Right cardiac atrium (tissue), 5 donors: Measurements from ENCODE around the gene WIPF1. TPM values are rescaled to one million over a fixed set of nuclear protein-coding genes. Genes with fewer than 3 reads are reported as not detected.
A peak's percentile ranks its signal among the peaks of the same experiment; 100 is the strongest.

ENCODE experiments used
- ATAC-seq, 2 donors: fragments of 200-7000 bp; cut with Tn5 transposase; one replicate each; pipeline versions ENCODE4 v1.8.0 to v1.9.1; 2020; ENCODE audit warnings: moderate library complexity in 2 of 2, mild to moderate bottlenecking in 1 of 2
- DNase-seq, 3 donors: peaks; one replicate each; pipeline ENCODE4 v3.0.0-alpha.2; 2020
- H3K27ac ChIP-seq: one replicate; pipeline ENCODE4 v1.5.1; 2013; ENCODE audit warnings: mild to moderate bottlenecking, low read length, control low read depth, moderate library complexity
- H3K27me3 ChIP-seq: one replicate; pipeline ENCODE4 v1.6.1; 2013; ENCODE audit not compliant: control insufficient read depth, insufficient read depth
- H3K4me1 ChIP-seq: one replicate; pipeline ENCODE4 v1.6.1; 2013; ENCODE audit warnings: low read length; ENCODE audit not compliant: control insufficient read depth, insufficient read depth
- H3K4me3 ChIP-seq: one replicate; pipeline ENCODE4 v1.5.1; 2013; ENCODE audit warnings: low read length, control low read depth
- H3K9me3 ChIP-seq: one replicate; pipeline ENCODE4 v1.6.1; 2013; ENCODE audit warnings: low read length; ENCODE audit not compliant: control insufficient read depth
- WGBS: extraction: QIAGEN DNeasy Blood & Tissue Kit; methylation state at CpG from one replicate; pipeline ENCODE4 v1.1.7; 2013; 5-methylcytosine and 5-hydroxymethylcytosine counted together
- intact Hi-C, 4 donors: fragments of 100-400 bp; cut with DNase I; formaldehyde crosslinking; loops; one replicate each; pipeline versions ENCODE4 v1.11.0 to v1.14.0; 2022 to 2023
- polyA plus RNA-seq: library from polyadenylated mRNA; stranded (reverse); fragments of 200-250 nt; gene quantifications from one replicate; pipeline ENCODE4 v1.2.3, GENCODE V29; 2013
- total RNA-seq, 4 donors: library from RNA; stranded (reverse); fragmentation: NEBNext Ultra II Directional; extraction: Animal tissue kit (Norgen Biotek cat#: 25700); gene quantifications; one replicate each; pipeline ENCODE4 v1.2.1, GENCODE V29; 2021
- donor health status: healthy with polysubstance abuse.
- donor health status: DM: no; HTN: yes; CAD: no.
- donor health status: DM: no; HTN: no; CAD: no.
- donor health status: DM: no; HTN: yes; CAD: no; lungs with severe emphysema.
- donor health status: DM: yes; HTN: yes; CAD: no.

The WIPF1 gene
- total and polyA plus RNA-seq, 5 donors: 12.2 to 30.0 (median 26.6) TPM

GRCh38 chr2:174608866-174609214, 11.2 kb upstream of the WIPF1 start:
- H3K4me3 ChIP-seq: no peak overlapping the region
- peaks cover 6% of the 10 kb centered on the region for H3K4me1 ChIP-seq
- DNase-seq: no peak
- H3K27ac ChIP-seq: no peak overlapping the region
- H3K9me3 ChIP-seq: no peaks in the 10 kb centered on the region
- intact Hi-C loops: loop anchor here in 2 of 4 donors (10.0 kb wide), 2 partner anchors 76 to 144 kb away; no protein-coding TSS in a partner anchor
- ATAC-seq: no peak
- no peaks in the 10 kb centered on the region for H3K27me3 ChIP-seq

GRCh38 chr2:174607989-174608865, 10.6 kb upstream of the WIPF1 start:
- ATAC-seq (no peak), DNase-seq (no peak)
- no peak overlapping the region for H3K27ac ChIP-seq
- no peaks in the 10 kb centered on the region for H3K27me3 ChIP-seq
- WGBS: 66% methylated on average over 5 of the region's 5 CpGs
- H3K4me3 ChIP-seq: no peak overlapping the region
- H3K4me1 ChIP-seq: peaks cover 4% of the 10 kb centered on the region
- no peaks in the 10 kb centered on the region for H3K9me3 ChIP-seq
- intact Hi-C loops: loop anchor here in 2 of 4 donors (10.0 kb wide), 2 partner anchors 77 to 143 kb away; no protein-coding TSS in a partner anchor

GRCh38 chr2:174607584-174607983, 10.0 kb upstream of the WIPF1 start:
- ATAC-seq: no peak
- Histone ChIP-seq H3K27me3 (no peaks in the 10 kb centered on the region), H3K9me3 (no peaks in the 10 kb centered on the region), H3K4me3 (no peak overlapping the region), H3K27ac (no peak overlapping the region), H3K4me1 (peaks cover 6% of the 10 kb centered on the region)
- intact Hi-C loops: loop anchor here in 2 of 4 donors (10.0 kb wide), 2 partner anchors 77 to 143 kb away; no protein-coding TSS in a partner anchor
- DNase-seq: no peak
- 53% methylated on average over 3 of the region's 3 CpGs for WGBS

- Histone ChIP-seq H3K9me3 (no peaks in the 10 kb centered on the region), H3K4me3 (no peak overlapping the region), H3K4me1 (peaks cover 6% of the 10 kb centered on the region), H3K27me3 (no peaks in the 10 kb centered on the region), H3K27ac (no peak overlapping the region)
- intact Hi-C loops: loop anchor here in 2 of 4 donors (10.0 kb wide), 2 partner anchors 78 to 142 kb away; no protein-coding TSS in a partner anchor
- DNase-seq: no peak
- 46% methylated on average over 3 of the region's 3 CpGs for WGBS
- peak in 1 of 2 donors; percentile 38 for ATAC-seq
Measured at GRCh38 chr2:174606336-174606735, 8.7 kb upstream of the WIPF1 start.

- no peak overlapping the region for H3K4me3 ChIP-seq
- DNase-seq: no peak
- no peaks in the 10 kb centered on the region for H3K9me3 ChIP-seq
- intact Hi-C loops: loop anchor here in 2 of 4 donors (10.0 kb wide), 2 partner anchors 79 to 141 kb away; no protein-coding TSS in a partner anchor
- no peak overlapping the region for H3K27ac ChIP-seq
- H3K27me3 ChIP-seq: no peaks in the 10 kb centered on the region
- H3K4me1 ChIP-seq: peaks cover 4% of the 10 kb centered on the region
- ATAC-seq: no peak
Measured at GRCh38 chr2:174605687-174606086, 8.1 kb upstream of the WIPF1 start.

- Histone ChIP-seq H3K4me3 (no peak overlapping the region), H3K4me1 (peaks cover 2% of the 10 kb centered on the region), H3K9me3 (no peaks in the 10 kb centered on the region), H3K27ac (no peak overlapping the region), H3K27me3 (no peaks in the 10 kb centered on the region)
- ATAC-seq: peak; percentile 89 to 90
- DNase-seq: peak; percentile 47 to 80 (median 60)
- intact Hi-C loops: loop anchor here in 3 of 4 donors (5.0 to 10.0 kb wide), 3 partner anchors 82 to 141 kb away; no protein-coding TSS in a partner anchor
- 20% methylated on average over 3 of the region's 3 CpGs for WGBS
Measured at GRCh38 chr2:174603280-174603679, 5.7 kb upstream of the WIPF1 start.

- Histone ChIP-seq H3K27ac (no peak overlapping the region), H3K9me3 (no peaks in the 10 kb centered on the region), H3K27me3 (no peaks in the 10 kb centered on the region), H3K4me3 (no peak overlapping the region), H3K4me1 (peaks cover 2% of the 10 kb centered on the region)
- DNase-seq: no peak
- WGBS: 76% methylated on average over 3 of the region's 3 CpGs
- no peak for ATAC-seq
- intact Hi-C loops: loop anchor here in 3 of 4 donors (5.0 to 10.0 kb wide), 3 partner anchors 82 to 140 kb away; no protein-coding TSS in a partner anchor
Measured at GRCh38 chr2:174602745-174603144, 5.1 kb upstream of the WIPF1 start.

- intact Hi-C loops: loop anchor here in 3 of 4 donors (5.0 to 10.0 kb wide), 3 partner anchors 84 to 138 kb away; no protein-coding TSS in a partner anchor
- ATAC-seq (no peak), DNase-seq (no peak)
Measured at GRCh38 chr2:174600349-174600748, 2.7 kb upstream of the WIPF1 start.

GRCh38 chr2:174599310-174599921, 1.8 kb upstream of the WIPF1 start:
- WGBS: 87% methylated on average over 6 of the region's 6 CpGs
- intact Hi-C loops: no loop called here
- no peaks in the 10 kb centered on the region for H3K27me3 ChIP-seq
- no peak overlapping the region for H3K4me3 ChIP-seq
- ATAC-seq (no peak), DNase-seq (no peak)
- no peak overlapping the region for H3K27ac ChIP-seq
- no peaks in the 10 kb centered on the region for H3K9me3 ChIP-seq
- peaks cover 2% of the 10 kb centered on the region for H3K4me1 ChIP-seq

More at GRCh38 chr2:174600349-174600748, 2.7 kb upstream of the WIPF1 start:
- whole genome bisulfite sequencing: 85% methylated on average over 4 of the region's 4 CpGs
- Histone ChIP-seq H3K27ac (no peak overlapping the region), H3K9me3 (no peaks in the 10 kb centered on the region), H3K4me1 (peaks cover 2% of the 10 kb centered on the region), H3K4me3 (no peak overlapping the region), H3K27me3 (no peaks in the 10 kb centered on the region)

- peak overlapping the region; percentile 41 for H3K4me3 ChIP-seq
- no peak overlapping the region for H3K27ac ChIP-seq
- ATAC-seq (no peak), DNase-seq (no peak)
- intact Hi-C loops: no loop called here
- H3K9me3 ChIP-seq: no peaks in the 10 kb centered on the region
- H3K27me3 ChIP-seq: no peaks in the 10 kb centered on the region
- WGBS: 66% methylated on average over 4 of the region's 4 CpGs
- H3K4me1 ChIP-seq: no peaks in the 10 kb centered on the region
Measured at GRCh38 chr2:174597009-174597344, 627 bp downstream of the WIPF1 start.

GRCh38 chr2:174595891-174596397, 1.7 kb downstream of the WIPF1 start:
- H3K4me1 ChIP-seq: peaks cover 2% of the 10 kb centered on the region
- 52% methylated on average over 2 of the region's 2 CpGs for WGBS

More at GRCh38 chr2:174595891-174596397, 1.7 kb downstream of the WIPF1 start:
- intact Hi-C loops: no loop called here
- Histone ChIP-seq H3K9me3 (no peaks in the 10 kb centered on the region), H3K4me3 (peak overlapping the region; percentile 22), H3K27me3 (no peaks in the 10 kb centered on the region), H3K27ac (no peak overlapping the region)
- ATAC-seq (no peak), DNase-seq (no peak)
